Esophagus mucosa (tissue), 1 donor: ENCODE results near the gene GATAD2B. TPM values are rescaled to one million over a fixed set of nuclear protein-coding genes. Genes with fewer than 3 reads are reported as not detected.

ENCODE experiments used
- ATAC-seq: fragments of 200-7000 bp; cut with Tn5 transposase; one replicate; pipeline ENCODE4 v1.9.1; 2020
- total RNA-seq: library from RNA; stranded (reverse); gene quantifications from one replicate; pipeline ENCODE4 v1.2.4, GENCODE V29; 2023
- donor health status: DM: yes; HTN: yes; CAD: no.

GATAD2B gene
- total RNA-seq, 1 donor from 2014 or later: 17.9 TPM

DNA sequence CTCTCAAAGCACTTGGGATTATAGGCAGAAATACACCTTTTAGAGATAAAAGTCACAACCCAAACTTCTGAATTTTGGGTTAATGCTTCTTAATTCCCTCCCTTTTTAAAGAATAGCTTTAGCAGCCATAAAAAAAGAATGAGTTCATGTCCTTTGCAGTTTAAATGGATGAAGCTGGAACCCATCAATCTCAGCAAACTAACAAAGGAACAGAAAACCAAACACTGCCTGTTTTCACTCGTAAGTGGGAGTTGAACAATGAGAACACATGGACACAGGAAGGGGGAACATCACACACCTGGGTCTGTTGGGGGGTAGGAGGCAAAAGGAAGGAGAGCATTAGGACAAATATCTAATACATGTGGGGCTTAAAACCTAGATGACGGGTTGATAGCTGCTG is 91.7 kb downstream of the GATAD2B start:
- no peak for ATAC-seq

DNA sequence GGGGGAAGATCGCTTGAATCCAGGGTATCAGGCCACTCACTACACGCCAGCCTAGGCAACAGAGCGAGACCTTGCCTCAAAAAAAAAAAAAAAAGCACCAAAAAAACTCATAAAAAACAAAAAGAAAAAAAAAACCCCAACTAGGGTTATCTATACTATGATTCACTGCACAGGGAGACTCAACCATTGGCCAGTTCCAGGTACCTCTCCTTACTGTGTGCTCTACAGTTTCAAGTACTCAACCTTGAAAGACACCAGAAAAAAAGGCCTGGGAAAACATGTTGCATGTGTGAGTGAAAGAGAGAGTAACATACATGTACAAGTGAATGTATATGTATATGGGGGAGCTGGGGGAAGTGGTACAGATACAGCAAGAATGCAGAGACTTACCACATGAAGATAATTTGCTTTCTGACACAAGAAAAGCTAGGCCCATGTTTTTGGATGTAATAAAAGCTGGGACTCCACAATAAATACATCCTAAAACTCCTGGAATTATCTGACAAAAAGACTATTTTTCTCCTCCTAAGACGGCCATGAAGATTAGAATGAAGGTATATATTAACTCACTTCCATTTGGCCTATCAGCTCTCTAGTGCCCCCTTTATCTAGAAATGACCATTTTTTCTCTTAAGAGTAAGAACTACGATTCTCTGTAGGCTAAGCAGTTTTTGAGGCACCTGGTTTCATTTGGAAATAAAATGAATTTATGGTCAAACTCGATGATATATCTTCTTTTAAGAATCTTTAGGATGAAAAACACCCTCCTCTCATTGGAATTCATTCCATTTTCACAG is 95.4 kb downstream of the GATAD2B start:
- no peak for ATAC-seq

DNA sequence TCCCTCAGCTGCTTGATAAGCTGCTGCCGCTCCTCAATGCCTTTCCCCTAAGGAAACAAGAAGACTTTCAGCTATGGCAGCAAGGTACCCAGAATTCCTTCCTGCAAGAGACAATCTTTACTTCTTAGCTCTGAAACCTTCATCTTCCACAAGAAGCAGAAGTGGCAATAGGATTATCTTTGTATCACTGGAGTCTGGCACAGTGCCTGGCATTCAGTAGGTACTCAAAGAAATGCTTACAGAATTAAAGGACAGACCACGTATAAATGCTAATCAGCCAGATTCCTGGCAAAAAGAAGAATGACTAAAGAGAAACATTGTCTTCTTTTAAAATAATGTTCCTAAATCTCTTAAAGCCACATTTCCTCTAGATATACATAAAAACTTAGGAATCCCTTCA is 103.9 kb downstream of the GATAD2B start:
- no peak for ATAC-seq

DNA sequence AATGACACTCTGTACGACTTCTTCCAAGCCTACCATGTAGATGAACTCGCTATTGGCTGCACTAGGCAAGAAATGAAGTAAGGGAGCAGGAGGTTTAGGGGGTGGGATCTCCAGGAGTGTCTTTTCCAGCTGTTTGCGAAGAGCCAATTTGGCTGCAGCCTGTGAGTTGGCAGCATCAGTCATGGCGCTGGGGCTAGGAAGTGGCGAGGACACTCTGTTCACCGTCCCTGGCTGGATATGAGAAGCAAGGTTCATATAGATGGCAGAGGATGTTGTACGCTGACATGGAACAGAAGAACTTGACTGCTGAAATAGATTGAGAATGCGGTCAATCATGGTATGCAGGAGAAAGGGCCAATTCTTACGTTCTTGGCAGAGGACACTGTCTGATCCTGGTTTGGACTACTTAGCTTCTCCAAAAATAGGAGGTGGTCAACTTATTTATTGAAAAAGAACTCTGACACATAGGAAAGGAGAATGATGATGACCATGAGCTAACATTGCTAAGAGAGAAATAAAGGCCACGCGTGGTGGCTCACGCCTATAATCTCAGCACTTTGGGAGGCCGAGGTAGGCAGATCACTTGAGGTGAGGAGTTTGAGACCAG is 106.4 kb downstream of the GATAD2B start:
- no peak for ATAC-seq

DNA sequence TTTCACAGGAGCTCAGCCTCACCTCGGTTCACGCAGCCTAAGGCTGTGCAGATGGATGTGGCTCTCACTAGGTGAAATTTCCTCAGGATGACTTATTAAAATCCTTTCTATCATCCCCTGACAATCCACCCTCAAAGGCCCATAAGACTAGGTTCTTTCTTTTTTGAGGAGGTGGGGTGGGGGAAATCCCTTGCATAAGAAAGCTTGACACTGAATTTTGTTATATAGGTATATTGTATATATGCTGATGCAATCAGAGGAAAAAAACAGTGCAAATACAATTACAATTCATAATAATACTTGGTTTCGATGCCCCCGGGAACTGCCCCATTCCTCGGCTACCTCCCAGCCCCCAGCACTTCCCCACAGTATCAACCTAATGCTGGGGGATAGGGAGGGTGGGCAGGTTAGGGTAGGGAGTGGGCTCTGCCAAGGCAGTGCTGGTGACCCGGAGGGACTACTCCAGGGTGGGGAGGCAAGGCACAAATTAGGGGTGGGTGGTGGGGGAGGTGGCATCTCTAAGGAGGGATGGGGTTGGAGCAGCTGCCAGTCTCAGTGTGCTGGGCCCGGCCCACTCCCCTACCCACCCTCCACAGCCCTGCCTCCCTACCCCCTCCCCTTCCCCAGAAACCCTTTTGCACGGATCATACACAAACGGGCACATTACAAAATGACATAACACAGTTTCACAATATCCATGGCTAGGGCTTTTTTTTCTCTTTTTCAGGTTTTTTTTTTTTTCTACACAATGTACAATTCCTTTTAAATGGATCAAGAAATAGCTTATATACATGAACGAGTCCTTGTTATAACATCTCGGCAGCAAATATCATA is 116.7 kb downstream of the GATAD2B start:
- ATAC-seq: no peak

DNA sequence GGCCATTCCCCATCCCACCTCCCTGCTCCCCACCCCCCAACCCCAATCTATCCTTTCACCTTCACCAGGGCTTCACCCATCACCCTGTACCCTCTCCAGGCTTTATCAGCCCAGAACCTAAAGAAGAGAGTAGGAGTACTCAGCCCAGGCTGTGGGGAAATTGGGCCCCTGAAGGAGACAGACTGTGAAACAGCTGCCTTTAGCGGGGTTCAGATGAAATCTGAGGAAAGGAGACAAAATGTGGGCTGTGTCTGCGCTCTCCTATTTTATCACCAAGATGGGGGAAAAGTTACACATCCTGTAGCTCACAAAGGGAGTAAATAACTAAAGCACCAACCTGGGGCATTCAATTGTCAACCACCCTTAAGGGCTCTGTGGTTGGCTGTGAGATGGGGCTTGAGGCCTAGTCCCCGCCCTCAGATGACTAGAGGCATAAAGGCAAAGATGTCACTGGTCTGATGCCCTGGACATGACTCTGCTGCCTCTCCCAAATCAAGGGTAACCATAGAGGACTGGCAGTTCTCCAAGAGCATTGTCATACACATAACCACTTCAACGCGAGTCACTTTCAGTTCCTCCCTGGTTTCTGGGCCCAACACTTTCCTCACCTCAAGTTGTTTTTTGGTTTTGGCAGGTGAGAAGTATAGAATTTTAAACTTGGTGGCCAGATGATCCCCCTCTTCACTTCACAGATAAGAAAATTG is 117.6 kb downstream of the GATAD2B start:
- ATAC-seq: peak; percentile 89

DNA sequence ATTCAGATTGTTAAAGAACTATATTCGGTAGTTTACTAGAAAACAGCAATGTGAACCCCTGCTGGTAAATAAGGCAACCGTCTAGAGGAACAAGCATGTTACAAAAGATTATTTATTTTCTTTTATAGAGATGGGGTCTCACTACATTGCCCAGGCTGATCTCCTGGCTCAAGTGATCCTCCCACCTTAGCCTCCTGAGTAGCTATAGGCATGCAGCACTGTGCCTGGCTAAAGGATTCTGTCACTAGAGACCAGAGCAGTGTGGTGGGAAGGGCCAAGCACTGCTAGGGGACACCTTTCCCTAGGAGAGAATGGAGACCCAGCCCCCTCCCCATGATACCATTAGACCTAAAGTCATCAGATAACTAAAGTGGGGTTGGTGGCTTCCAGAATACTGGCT is 118.7 kb downstream of the GATAD2B start:
- no peak for ATAC-seq

DNA sequence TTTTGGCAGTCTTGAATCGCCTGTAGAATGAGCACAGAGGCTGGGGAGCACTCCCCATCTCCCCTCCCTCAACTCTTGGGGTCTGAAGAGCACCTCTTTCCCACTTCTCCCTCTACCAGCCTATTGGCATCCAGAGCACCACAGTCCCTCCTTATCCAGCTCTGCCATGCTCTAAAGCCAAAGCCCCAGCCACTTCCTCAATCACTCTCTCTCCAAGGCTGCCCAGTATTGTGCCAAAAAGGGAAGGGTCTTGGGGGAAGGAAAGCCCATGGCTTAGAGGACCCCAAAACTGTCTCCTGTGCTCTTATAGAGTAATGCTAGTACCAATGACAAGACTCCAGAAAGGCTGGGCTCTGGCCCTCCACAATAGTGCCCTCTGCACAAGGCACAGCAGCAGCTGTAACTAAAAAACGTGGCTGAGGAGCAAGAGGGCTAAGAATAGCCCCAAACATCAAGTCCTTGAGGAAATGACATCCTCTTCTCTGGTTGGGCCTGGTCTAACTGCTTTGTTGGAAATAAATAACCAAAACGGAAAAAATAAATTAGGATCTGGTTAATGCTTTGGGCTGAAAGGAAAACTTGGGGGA is 119.2 kb downstream of the GATAD2B start:
- no peak for ATAC-seq

DNA sequence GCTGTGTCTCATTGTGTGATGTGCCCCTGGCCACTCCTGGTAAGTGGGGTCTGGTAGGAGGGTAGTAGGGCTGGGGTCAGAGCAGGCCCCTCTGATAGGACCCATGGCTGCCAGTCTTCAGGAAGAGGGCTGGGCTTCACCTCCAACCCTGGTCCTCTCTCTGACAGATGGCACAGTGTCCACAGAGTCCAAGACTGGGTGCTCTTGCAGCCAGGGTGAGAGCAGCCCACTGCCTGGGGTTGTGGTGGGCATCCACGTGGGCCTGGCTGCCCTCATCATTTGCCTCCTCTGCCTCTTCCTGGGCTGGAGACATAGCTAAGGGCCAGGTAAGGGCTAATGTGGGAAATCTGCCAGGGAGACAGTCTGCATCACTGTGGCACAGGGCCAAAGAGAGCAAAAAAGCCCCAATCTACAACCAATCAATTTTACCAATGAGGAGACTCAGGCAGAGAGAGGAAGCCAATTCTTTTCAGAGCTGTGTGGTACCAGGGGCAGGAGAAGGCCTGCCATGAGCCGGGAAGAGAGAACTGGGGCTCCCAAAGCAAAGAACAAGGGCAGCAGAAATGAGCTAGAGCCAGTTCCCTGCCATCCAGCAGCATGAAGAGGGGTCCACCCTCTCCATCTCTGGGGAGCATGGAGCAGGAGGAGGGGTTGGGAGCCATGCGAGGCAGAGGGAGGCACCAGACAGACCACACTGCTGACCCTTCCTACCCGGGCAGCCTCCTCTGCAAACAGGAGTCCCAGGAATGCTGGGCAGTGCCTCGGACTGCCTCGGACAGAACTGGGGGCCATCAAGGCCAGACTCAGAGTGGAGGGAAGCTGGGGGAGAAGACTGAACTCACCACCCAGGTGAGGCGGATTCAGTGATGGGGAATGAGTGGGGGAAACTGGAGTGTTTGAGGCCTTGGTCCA is 120.7 kb downstream of the GATAD2B start:
- ATAC-seq: no peak

DNA sequence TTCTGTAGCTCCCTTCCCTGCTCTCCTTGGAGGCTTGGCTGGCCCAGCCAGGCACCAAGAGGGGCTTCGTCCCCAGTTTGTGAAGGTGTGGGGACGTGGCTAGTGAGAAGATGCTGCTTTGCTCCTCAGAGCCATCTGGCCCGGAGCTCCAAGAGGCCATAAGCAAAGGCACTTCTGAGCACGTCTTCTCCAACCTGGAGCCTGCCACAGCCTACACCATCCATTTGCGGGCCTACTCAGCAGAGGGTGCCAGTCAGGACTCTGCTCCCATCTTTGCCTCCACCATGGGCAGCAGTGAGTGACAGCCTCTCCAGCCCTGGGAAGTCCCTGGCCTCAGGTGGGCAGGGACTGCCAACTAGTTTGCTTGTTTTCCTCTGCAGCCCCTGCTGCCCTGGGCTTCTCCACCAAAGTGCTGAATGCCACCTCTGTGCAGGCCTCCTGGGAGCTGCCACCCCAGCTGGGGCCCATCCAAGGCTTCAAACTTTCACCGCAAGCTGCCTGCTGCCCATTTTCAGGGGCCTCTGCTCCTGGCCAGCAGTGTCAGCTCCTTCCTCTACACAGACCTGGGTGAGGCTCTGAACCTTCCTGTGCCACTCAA is 121.6 kb downstream of the GATAD2B start:
- no peak for ATAC-seq

DNA sequence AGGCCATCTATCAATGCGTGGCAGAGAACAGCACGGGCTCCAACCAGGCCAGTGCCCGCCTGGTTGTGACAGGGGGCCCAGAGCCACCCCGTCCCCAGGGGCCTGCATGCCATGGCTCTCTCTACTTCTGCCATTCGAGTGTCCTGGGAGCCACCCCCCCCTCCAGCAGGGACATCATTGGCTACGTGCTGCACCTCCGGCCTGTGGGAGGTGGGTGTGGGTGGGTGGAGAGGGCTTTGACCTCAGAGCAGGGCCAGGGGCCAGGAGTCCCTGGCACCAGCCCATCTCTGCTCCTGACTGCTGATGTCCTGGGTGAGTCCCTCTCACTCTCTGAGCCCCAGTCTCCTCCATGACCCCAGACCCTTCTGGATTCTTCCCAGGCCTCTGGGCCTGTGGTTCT is 122.3 kb downstream of the GATAD2B start:
- no peak for ATAC-seq

DNA sequence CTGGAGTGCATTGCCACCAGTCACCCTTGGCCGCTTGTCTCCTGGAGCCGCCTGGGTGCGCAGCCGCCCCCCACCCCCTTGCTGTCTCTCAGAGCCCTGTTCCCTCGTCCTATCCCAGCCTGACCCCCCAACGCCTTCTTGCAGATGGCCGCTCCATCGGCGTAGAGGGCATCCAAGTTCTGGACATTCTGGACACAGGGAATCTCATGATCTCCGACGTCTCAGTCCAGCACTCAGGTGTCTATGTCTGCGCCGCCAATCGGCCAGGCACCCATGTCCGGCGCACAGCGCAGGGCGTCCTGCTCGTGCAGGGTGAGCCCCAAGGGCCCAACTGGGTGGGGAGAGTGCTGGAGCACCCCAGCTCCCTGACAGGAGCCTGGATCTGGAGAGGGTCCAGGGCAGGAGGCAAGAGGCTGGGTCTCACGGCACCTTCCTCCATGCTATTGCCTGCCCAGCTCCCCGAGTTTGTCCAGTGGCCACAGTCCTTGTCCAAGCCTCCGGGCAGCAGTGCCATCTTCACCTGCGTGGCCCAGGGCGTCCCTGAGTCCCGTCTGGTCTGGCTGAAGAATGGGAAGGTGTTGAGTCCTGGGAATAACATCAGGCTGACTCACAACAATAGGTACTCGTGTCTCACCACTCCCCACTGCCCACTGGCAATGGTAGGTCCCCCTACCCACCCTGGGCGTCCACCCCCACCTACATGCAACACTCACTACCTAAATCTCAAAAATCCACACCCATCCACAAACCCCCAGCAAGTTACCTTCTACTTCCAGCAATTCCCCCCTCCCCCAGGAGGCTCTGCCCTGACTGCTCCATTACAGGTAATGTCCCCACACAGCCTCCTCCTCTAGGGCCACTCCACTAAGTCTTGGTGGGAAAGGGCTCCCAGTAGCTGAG is 123.0 kb downstream of the GATAD2B start:
- no peak for ATAC-seq

DNA sequence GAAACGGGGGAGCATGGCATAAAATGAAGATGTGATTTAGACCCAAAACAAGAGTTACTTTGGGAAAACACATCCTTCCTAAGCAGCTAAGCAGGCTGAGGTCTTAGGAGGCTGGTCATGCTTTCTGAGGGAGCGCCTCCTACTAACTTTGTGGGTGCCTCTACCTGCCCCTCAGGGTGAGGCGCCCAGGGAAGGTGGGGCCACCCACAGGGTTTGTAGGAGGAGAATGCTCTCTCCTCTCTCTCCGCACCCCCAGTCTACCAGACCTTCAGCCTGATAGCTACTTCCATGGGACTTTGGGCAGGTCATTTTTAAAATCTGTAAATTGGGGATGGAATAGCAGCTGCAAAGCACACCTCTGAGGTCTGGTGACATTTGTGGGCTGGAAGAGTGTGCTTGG is 123.8 kb downstream of the GATAD2B start:
- ATAC-seq: no peak

DNA sequence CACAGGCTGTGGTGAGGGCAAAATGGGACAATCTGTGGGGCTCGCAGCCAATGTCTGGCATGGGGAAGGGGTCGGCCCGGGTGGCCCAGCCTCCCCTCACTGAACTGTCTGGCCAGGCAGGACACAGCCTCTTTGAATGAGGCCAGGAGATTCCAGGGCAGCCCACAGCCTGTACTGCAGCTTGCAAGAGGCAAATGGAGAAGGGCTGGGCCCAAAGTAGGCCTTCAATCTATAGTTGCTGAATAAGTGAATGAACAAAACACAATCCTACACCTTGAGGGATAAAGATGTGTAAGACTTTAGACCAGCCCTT is 124.3 kb downstream of the GATAD2B start:
- no peak for ATAC-seq

DNA sequence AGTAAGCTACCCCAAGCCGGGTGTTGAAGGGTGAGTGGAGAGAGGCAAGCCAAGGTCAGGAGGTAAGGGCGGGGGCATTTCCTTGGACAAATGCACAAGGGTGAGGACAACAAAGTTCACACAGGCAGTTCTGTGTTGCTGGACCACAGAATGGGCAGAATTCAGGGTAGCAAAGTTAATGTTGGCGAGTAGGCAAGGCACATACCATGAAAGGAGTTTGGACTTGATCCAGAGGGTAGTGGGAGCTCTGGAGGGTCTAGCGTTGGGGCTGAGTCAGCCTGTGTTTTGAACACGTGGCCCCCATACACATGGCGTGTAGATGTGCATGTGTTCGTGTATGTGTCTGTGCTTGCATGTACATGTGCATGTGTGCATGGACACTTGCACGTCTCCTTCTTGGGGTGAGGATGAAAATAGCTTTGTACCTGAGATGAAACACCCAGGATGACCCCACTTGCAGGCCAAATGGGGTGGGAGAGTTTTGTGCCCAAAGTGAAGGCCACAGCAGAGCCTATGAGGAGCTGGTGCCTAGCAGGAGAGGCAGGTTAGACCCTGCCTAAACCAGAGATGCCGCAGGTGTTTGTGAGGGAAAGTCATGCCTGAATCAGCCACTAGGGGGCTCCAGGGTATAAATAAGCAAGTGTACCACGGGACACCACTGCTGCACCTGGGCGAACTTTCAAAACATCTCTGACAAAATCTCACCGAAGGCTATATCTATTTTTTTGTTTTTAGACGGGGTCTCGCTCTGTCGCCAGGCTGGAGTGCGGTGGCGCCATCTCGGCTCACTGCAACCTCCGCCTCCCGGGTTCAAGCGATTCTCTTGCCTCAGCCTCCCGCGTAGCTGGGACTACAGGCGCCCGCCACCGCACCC is 125.7 kb downstream of the GATAD2B start:
- ATAC-seq: peak; percentile 68

DNA sequence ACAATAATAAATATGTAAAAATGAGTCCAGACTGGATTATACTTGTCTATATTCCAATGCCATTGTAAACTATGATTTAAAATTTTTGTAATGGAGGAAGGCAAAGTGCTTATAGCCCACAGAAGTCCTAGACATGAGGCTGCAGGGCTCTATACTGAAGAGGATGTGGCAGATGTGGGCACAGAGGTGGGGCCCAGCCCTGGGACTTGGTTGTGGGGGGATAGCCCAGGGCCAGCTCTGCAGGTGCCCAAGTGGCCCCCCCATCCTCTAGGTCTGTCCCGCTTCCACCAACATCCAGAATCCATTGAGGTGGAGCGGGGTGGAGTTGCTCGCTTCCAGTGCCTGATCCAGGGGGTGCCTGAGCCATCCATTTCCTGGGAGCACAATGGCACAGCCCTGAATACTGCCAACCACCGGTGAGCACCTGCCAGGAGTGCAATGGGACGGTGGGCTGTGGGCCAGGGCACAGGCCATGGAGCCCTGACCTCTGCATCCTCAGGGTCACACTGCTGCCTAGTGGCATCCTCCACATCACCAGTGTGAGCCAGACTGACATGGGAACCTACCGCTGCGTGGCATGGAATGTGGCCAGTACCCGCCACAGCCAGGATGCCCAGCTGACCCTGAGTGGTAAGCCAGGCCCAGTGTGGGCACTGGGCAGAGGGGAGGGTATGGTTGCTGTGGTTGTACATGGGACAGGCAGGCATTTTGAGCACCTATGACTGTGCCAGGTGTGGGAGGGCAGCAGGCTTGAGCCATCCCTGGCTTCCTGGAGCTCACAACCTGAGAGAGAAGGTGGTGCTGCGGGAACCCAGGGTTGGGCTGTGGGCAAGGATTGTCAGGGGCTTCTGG is 126.6 kb downstream of the GATAD2B start:
- no peak for ATAC-seq

DNA sequence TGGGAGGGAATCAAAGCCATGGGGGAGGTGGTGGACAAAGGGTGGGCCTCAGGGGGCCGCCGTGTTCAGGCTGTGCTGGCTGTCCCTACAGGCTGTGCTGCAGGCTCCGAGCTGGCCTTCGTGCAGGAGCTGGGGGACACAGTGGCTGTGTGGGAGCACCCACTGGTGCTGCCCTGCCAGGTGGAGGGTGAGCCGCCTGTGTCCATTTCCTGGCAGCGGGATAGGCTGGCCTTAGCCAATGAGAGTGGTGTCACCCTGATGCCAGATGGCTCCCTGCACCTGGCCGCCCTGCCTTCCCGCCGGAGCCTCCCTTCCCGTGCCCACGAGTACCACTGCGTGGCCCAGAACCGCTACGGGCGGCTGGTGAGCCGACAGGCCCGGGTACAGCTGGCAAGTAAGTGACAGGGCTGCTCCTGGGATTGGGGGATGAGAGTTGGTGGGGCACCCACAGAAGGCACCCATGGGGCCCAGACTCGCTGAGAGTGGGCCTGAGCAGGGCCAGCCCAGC is 127.4 kb downstream of the GATAD2B start:
- no peak for ATAC-seq
